GM06990 (cell line): Measurements from ENCODE around the gene ZBTB37.
"Not testable (repeated sequence)": the region's sequence is repeated elsewhere in the genome, so short reads cannot be mapped to it uniquely, and the experiment has no call there.

Source experiments
- DNase-seq: peaks from one replicate; pipeline ENCODE4 v3.0.0-alpha.2; 2011; ENCODE audit not compliant: insufficient read length; ENCODE audit errors: extremely low read depth
- H3K27me3 ChIP-seq: replicated peaks from 2 replicates; pipeline ENCODE4 v1.6.0; 2011; ENCODE audit warnings: low read length; ENCODE audit not compliant: control insufficient read depth, insufficient read depth
- H3K36me3 ChIP-seq: 2 replicates; pipeline ENCODE4 v1.5.1; 2011; ENCODE audit warnings: low read length; ENCODE audit not compliant: control insufficient read depth, insufficient read depth
- H3K4me3 ChIP-seq: replicated peaks from 2 replicates; pipeline ENCODE4 v1.5.1; 2011; ENCODE audit warnings: low read depth, mild to moderate bottlenecking, control low read depth, low read length
- TF ChIP-seq, protein P1 (sequence below): IDR thresholded peaks from 2 replicates; pipeline ENCODE4 v1.5.1; 2011; ENCODE audit warnings: low read length, control low read depth, mild to moderate bottlenecking, inconsistent platforms; ENCODE audit not compliant: insufficient read depth, poor library complexity, severe bottlenecking

ZBTB37 gene

GRCh38 chr1:173876732-173877131 is 8.6 kb downstream of the ZBTB37 start:
- Histone ChIP-seq H3K36me3 (no peaks in the 10 kb centered on the region; the same call in 1 of the 2 replicates), H3K27me3 (no peaks in the 10 kb centered on the region), H3K4me3 (no peak overlapping the region)
- DNase-seq = no peak
- TF ChIP-seq, protein P1, sequence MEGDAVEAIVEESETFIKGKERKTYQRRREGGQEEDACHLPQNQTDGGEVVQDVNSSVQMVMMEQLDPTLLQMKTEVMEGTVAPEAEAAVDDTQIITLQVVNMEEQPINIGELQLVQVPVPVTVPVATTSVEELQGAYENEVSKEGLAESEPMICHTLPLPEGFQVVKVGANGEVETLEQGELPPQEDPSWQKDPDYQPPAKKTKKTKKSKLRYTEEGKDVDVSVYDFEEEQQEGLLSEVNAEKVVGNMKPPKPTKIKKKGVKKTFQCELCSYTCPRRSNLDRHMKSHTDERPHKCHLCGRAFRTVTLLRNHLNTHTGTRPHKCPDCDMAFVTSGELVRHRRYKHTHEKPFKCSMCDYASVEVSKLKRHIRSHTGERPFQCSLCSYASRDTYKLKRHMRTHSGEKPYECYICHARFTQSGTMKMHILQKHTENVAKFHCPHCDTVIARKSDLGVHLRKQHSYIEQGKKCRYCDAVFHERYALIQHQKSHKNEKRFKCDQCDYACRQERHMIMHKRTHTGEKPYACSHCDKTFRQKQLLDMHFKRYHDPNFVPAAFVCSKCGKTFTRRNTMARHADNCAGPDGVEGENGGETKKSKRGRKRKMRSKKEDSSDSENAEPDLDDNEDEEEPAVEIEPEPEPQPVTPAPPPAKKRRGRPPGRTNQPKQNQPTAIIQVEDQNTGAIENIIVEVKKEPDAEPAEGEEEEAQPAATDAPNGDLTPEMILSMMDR = no peak

GRCh38 chr1:173878251-173878650 is 10.1 kb downstream of the ZBTB37 start:
- no peaks in the 10 kb centered on the region; the same call in 1 of the 2 replicates for H3K36me3 ChIP-seq
- TF ChIP-seq, protein P1 = no peak

GRCh38 chr1:173881117-173881516 is 12.9 kb downstream of the ZBTB37 start:
- not testable (repeated sequence) for DNase-seq

More at GRCh38 chr1:173878251-173878650, 10.1 kb downstream of the ZBTB37 start:
- Histone ChIP-seq H3K4me3 (no peak overlapping the region), H3K27me3 (no peaks in the 10 kb centered on the region)
- DNase-seq = no peak

DNA sequence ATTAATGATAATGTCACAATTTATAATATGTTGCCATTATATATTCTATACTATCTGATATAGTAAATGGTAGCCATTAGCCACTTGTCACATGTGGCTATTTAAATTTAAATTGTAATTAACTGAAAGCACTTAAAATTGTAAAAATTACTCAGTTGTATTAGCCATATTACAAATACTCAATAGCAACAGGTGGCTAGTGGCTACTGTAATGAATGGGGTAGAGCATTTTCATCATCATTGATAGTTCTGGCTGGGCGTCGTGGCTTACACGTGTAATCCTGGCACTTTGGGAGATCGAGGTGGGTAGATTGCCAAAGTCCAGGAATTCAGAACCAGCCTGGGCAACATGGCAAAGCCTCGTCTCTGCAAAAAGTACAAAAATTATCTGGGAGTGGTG is 16.5 kb downstream of the ZBTB37 start:
- TF ChIP-seq, protein P1 = no peak
- no peak overlapping the region for H3K4me3 ChIP-seq
- peaks cover 5% of the 10 kb centered on the region for H3K36me3 ChIP-seq
- no peaks in the 10 kb centered on the region for H3K27me3 ChIP-seq
- no peak for DNase-seq

More at GRCh38 chr1:173881117-173881516, 12.9 kb downstream of the ZBTB37 start:
- not testable (repeated sequence) for H3K27me3 ChIP-seq, H3K36me3 ChIP-seq, H3K4me3 ChIP-seq

- TF ChIP-seq, protein P1 = no peak
- Histone ChIP-seq H3K4me3 (no peak overlapping the region), H3K27me3 (no peaks in the 10 kb centered on the region), H3K36me3 (peaks cover 5% of the 10 kb centered on the region)
- DNase-seq = no peak
Observed at GRCh38 chr1:173886746-173887611, 18.8 kb downstream of the ZBTB37 start.

DNA sequence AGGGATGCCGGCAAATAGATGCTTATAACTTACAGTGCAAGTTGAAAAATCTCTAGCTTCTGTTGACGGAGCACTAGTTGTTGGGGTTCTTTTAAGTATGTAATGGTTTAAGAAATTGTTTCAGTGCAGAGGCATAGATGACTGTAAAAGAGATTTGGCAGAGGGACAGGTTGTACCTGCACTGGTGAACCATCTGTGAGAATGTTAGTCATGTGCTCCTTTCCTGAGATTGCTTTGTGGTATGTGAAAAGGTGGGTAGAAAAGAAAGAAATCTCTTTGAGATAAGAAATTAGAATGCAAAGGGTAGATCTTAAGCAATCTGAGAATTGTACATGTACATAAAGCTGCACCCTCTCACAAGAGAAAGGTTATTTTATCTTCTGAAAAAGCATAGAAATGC is 19.4 kb downstream of the ZBTB37 start:
- TF ChIP-seq, protein P1 = no peak
- Histone ChIP-seq H3K27me3 (no peaks in the 10 kb centered on the region), H3K36me3 (peaks cover 5% of the 10 kb centered on the region), H3K4me3 (no peak overlapping the region)
- DNase-seq = no peak
